ENCODE results near the gene PRSS1.

Gene PRSS1

GRCh38 chr7:142712617-142712957 lies 36.7 kb upstream of the PRSS1 start:
- H3K27ac ChIP-seq (ENCODE audit: low read depth, low read length) = no peak overlapping the region
- no peak overlapping the region for H2AFZ ChIP-seq (ENCODE audit: low read depth, low read length, severe bottlenecking)
- no peak overlapping the region for H3K9ac ChIP-seq (ENCODE audit: low read length)
- H3K27me3 ChIP-seq (ENCODE audit: low read length) = no peaks in the 10 kb centered on the region
- TF ChIP-seq CTCF (IDR thresholded peaks at IDR 0.05; ENCODE audit: insufficient read depth, low read length, poor library complexity, severe bottlenecking) (no peak), EZH2phosphoT487 (conservative IDR thresholded peaks at IDR 0.05; ENCODE audit: low read length) (no peak)
- H3K79me2 ChIP-seq (ENCODE audit: insufficient read depth, low read length) = no peaks in the 10 kb centered on the region
- H3K4me2 ChIP-seq (ENCODE audit: low read depth, low read length, poor library complexity, severe bottlenecking) = no peak overlapping the region
- H3K9me3 ChIP-seq (ENCODE audit: insufficient read depth, low read length) = no peaks in the 10 kb centered on the region
- H3K9me2 ChIP-seq (replicated peaks; ENCODE audit: insufficient read depth, low read length) = no peaks in the 10 kb centered on the region
- no peak overlapping the region for H3K4me3 ChIP-seq (ENCODE audit: insufficient read depth, low read length, poor library complexity, severe bottlenecking)
- H3F3A ChIP-seq (ENCODE audit: insufficient read depth) = no peaks in the 10 kb centered on the region
- H4K20me1 ChIP-seq (ENCODE audit: low read depth, low read length) = no peaks in the 10 kb centered on the region
- H3K36me3 ChIP-seq (ENCODE audit: low read length) = no peaks in the 10 kb centered on the region

GRCh38 chr7:142714375-142714774 lies 34.9 kb upstream of the PRSS1 start:
- TF ChIP-seq EZH2phosphoT487 (conservative IDR thresholded peaks at IDR 0.05; ENCODE audit: low read length) (no peak), CTCF (IDR thresholded peaks at IDR 0.05; ENCODE audit: insufficient read depth, low read length, poor library complexity, severe bottlenecking) (no peak)
- Histone ChIP-seq H4K20me1 (ENCODE audit: low read depth, low read length) (no peaks in the 10 kb centered on the region), H2AFZ (ENCODE audit: low read depth, low read length, severe bottlenecking) (no peak overlapping the region), H3K9me2 (replicated peaks; ENCODE audit: insufficient read depth, low read length) (no peaks in the 10 kb centered on the region), H3K9ac (ENCODE audit: low read length) (no peak overlapping the region), H3K27ac (ENCODE audit: low read depth, low read length) (no peak overlapping the region), H3K9me3 (ENCODE audit: insufficient read depth, low read length) (no peaks in the 10 kb centered on the region), H3K27me3 (ENCODE audit: low read length) (no peaks in the 10 kb centered on the region), H3F3A (ENCODE audit: insufficient read depth) (no peaks in the 10 kb centered on the region), H3K79me2 (ENCODE audit: insufficient read depth, low read length) (no peaks in the 10 kb centered on the region), H3K4me2 (ENCODE audit: low read depth, low read length, poor library complexity, severe bottlenecking) (no peak overlapping the region), H3K4me3 (ENCODE audit: insufficient read depth, low read length, poor library complexity, severe bottlenecking) (no peak overlapping the region), H3K36me3 (ENCODE audit: low read length) (no peaks in the 10 kb centered on the region)

- H3K4me2 ChIP-seq (ENCODE audit: low read depth, low read length, poor library complexity, severe bottlenecking) = no peak overlapping the region
- no peak for TF ChIP-seq CTCF (IDR thresholded peaks at IDR 0.05; ENCODE audit: insufficient read depth, low read length, poor library complexity, severe bottlenecking)
- H3K9me3 ChIP-seq (ENCODE audit: insufficient read depth, low read length) = no peaks in the 10 kb centered on the region
- H3K9me2 ChIP-seq (replicated peaks; ENCODE audit: insufficient read depth, low read length) = no peaks in the 10 kb centered on the region
- H3K4me3 ChIP-seq (ENCODE audit: insufficient read depth, low read length, poor library complexity, severe bottlenecking) = no peak overlapping the region
- H3K36me3 ChIP-seq (ENCODE audit: low read length) = no peaks in the 10 kb centered on the region
- H4K20me1 ChIP-seq (ENCODE audit: low read depth, low read length) = no peaks in the 10 kb centered on the region
- H3K27ac ChIP-seq (ENCODE audit: low read depth, low read length) = no peak overlapping the region
- H3K27me3 ChIP-seq (ENCODE audit: low read length) = no peaks in the 10 kb centered on the region
- H3K9ac ChIP-seq (ENCODE audit: low read length) = no peak overlapping the region
- H3F3A ChIP-seq (ENCODE audit: insufficient read depth) = no peaks in the 10 kb centered on the region
- no peaks in the 10 kb centered on the region for H3K79me2 ChIP-seq (ENCODE audit: insufficient read depth, low read length)
- H2AFZ ChIP-seq (ENCODE audit: low read depth, low read length, severe bottlenecking) = no peak overlapping the region
Measured at GRCh38 chr7:142716596-142716995, 32.7 kb upstream of the PRSS1 start.

GRCh38 chr7:142717453-142717852 lies 31.8 kb upstream of the PRSS1 start:
- TF ChIP-seq CTCF (IDR thresholded peaks at IDR 0.05; ENCODE audit: insufficient read depth, low read length, poor library complexity, severe bottlenecking) = no peak
- no peak for TF ChIP-seq EZH2phosphoT487 (conservative IDR thresholded peaks at IDR 0.05; ENCODE audit: low read length)
- no peak overlapping the region for H3K9ac ChIP-seq (ENCODE audit: low read length)

More at GRCh38 chr7:142717453-142717852, 31.8 kb upstream of the PRSS1 start:
- no peaks in the 10 kb centered on the region for H3K36me3 ChIP-seq (ENCODE audit: low read length)
- H3K9me3 ChIP-seq (ENCODE audit: insufficient read depth, low read length) = no peaks in the 10 kb centered on the region
- H3F3A ChIP-seq (ENCODE audit: insufficient read depth) = no peaks in the 10 kb centered on the region
- no peak overlapping the region for H3K4me3 ChIP-seq (ENCODE audit: insufficient read depth, low read length, poor library complexity, severe bottlenecking)
- no peaks in the 10 kb centered on the region for H3K79me2 ChIP-seq (ENCODE audit: insufficient read depth, low read length)
- no peak overlapping the region for H3K27ac ChIP-seq (ENCODE audit: low read depth, low read length)
- no peak overlapping the region for H2AFZ ChIP-seq (ENCODE audit: low read depth, low read length, severe bottlenecking)
- no peaks in the 10 kb centered on the region for H3K9me2 ChIP-seq (replicated peaks; ENCODE audit: insufficient read depth, low read length)
- no peak overlapping the region for H3K4me2 ChIP-seq (ENCODE audit: low read depth, low read length, poor library complexity, severe bottlenecking)
- H3K27me3 ChIP-seq (ENCODE audit: low read length) = no peaks in the 10 kb centered on the region
- H4K20me1 ChIP-seq (ENCODE audit: low read depth, low read length) = no peaks in the 10 kb centered on the region

Measured in SU-DHL-6 (cell line).